DOHH2 (cell line): Measurements from ENCODE around the gene BRI3BP.

ENCODE experiments used
- H3F3A ChIP-seq: fragments of 200-600 bp; sonication (generic), shearing (Covaris generic); 2 replicates; pipeline ENCODE4 v1.6.0; 2016; ENCODE audit warnings: antibody characterized with exemption, mild to moderate bottlenecking; ENCODE audit not compliant: control insufficient read depth, insufficient read depth
- H3K27ac ChIP-seq: fragments of 200-600 bp; sonication (generic); 2 replicates; pipeline ENCODE4 v1.5.1; 2014; ENCODE audit warnings: low read depth, mild to moderate bottlenecking, low read length, moderate library complexity
- H3K27me3 ChIP-seq: fragments of 200-600 bp; sonication (generic); 2 replicates; pipeline ENCODE4 v1.6.1; 2014; ENCODE audit warnings: mild to moderate bottlenecking, low read length, mixed read lengths; ENCODE audit not compliant: control insufficient read depth
- H3K36me3 ChIP-seq: fragments of 200-600 bp; sonication (generic); 2 replicates; pipeline ENCODE4 v1.6.1; 2014; ENCODE audit warnings: mild to moderate bottlenecking, low read length, moderate library complexity, mixed read lengths; ENCODE audit not compliant: control insufficient read depth
- H3K4me1 ChIP-seq: fragments of 200-600 bp; sonication (generic); 2 replicates; pipeline ENCODE4 v1.6.1; 2014; ENCODE audit warnings: mild to moderate bottlenecking, low read length, mixed read lengths; ENCODE audit not compliant: control insufficient read depth
- H3K4me2 ChIP-seq: fragments of 200-600 bp; sonication (generic); 2 replicates; pipeline ENCODE4 v1.6.0; 2014; ENCODE audit warnings: mild to moderate bottlenecking, low read length, moderate library complexity
- H3K4me3 ChIP-seq: fragments of 200-600 bp; sonication (generic); 2 replicates; pipeline ENCODE4 v1.5.1; 2014; ENCODE audit warnings: mild to moderate bottlenecking, low read length, mixed read lengths
- H3K79me2 ChIP-seq: fragments of 200-600 bp; sonication (generic); 2 replicates; pipeline ENCODE4 v1.6.1; 2014; ENCODE audit warnings: mild to moderate bottlenecking, low read length, mixed read lengths; ENCODE audit not compliant: control insufficient read depth
- H3K9me2 ChIP-seq: fragments of 200-600 bp; sonication (generic); replicated peaks from 2 replicates; pipeline ENCODE4 v1.6.1; 2014; ENCODE audit warnings: mild to moderate bottlenecking, low read length, mixed read lengths; ENCODE audit not compliant: control insufficient read depth
- H3K9me3 ChIP-seq: fragments of 200-600 bp; sonication (generic); 2 replicates; pipeline ENCODE4 v1.6.1; 2014; ENCODE audit warnings: antibody characterized with exemption, low read length, mixed read lengths; ENCODE audit not compliant: control insufficient read depth, insufficient read depth
- H4K20me1 ChIP-seq: fragments of 200-600 bp; sonication (generic); 2 replicates; pipeline ENCODE4 v1.6.0; 2014; ENCODE audit warnings: low read depth, mild to moderate bottlenecking, antibody characterized with exemption, low read length, moderate library complexity; ENCODE audit not compliant: control insufficient read depth, insufficient read depth
- CTCF ChIP-seq: fragments of 200-600 bp; sonication (generic); IDR thresholded peaks from one replicate; pipeline ENCODE4 v1.5.1; 2014; ENCODE audit warnings: antibody characterized with exemption, mild to moderate bottlenecking, low read depth, low read length; ENCODE audit not compliant: poor library complexity, severe bottlenecking
- EZH2phosphoT487 ChIP-seq: fragments of 200-600 bp; sonication (generic); IDR thresholded peaks from 2 replicates; pipeline ENCODE4 v1.6.1; 2017; ENCODE audit warnings: borderline replicate concordance, mild to moderate bottlenecking, antibody characterized with exemption, low read length, moderate library complexity, mixed read lengths

Gene BRI3BP

GRCh38 chr12:124993626-124994436, at the start of gene BRI3BP:
BRI3BP (plus strand) TSS chr12:124993645; CDS start chr12:124993791, 146 bp downstream.
- Histone ChIP-seq H3K4me3 (peak within 1 kb of the TSS; percentile 87), H3K79me2 (peaks cover 53% of the 10 kb centered on the region), H3K36me3 (peaks cover 44% of the 10 kb centered on the region), H3K4me1 (peaks cover 54% of the 10 kb centered on the region), H3F3A (peaks cover 30% of the 10 kb centered on the region), H3K9me2 (no peaks in the 10 kb centered on the region), H3K27me3 (no peaks in the 10 kb centered on the region), H4K20me1 (0 out of 2 replicates have a peak, but pooled peaks cover 8% of the 10 kb centered on the region), H3K4me2 (peak within 1 kb of the TSS; percentile 95), H3K9me3 (no peaks in the 10 kb centered on the region), H3K27ac (peak within 1 kb of the TSS; percentile 95)
- TF ChIP-seq EZH2phosphoT487 (no peak), CTCF (peak; percentile 13)

- Histone ChIP-seq H3K27me3 (no peaks in the 10 kb centered on the region), H4K20me1 (no peaks in the 10 kb centered on the region), H3K4me1 (no peaks in the 10 kb centered on the region), H3K4me3 (no peak overlapping the region), H3K9me2 (no peaks in the 10 kb centered on the region), H3K79me2 (no peaks in the 10 kb centered on the region), H3K27ac (no peak overlapping the region), H3F3A (peaks cover 2% of the 10 kb centered on the region; the same call in 1 of the 2 replicates), H3K9me3 (no peaks in the 10 kb centered on the region), H3K36me3 (peaks cover 47% of the 10 kb centered on the region), H3K4me2 (no peak overlapping the region)
- TF ChIP-seq CTCF (no peak), EZH2phosphoT487 (no peak)
Observed at GRCh38 chr12:124946447-124946793, 47.0 kb upstream of the BRI3BP start.

- no peaks in the 10 kb centered on the region for H3K79me2 ChIP-seq
- TF ChIP-seq CTCF (no peak), EZH2phosphoT487 (no peak)
- no peak overlapping the region for H3K27ac ChIP-seq
- no peaks in the 10 kb centered on the region for H4K20me1 ChIP-seq
- no peak overlapping the region for H3K4me2 ChIP-seq
- H3F3A ChIP-seq: no peaks in the 10 kb centered on the region
- H3K4me1 ChIP-seq: no peaks in the 10 kb centered on the region
- H3K9me3 ChIP-seq: no peaks in the 10 kb centered on the region
- H3K9me2 ChIP-seq: no peaks in the 10 kb centered on the region
- peaks cover 50% of the 10 kb centered on the region for H3K36me3 ChIP-seq
- H3K4me3 ChIP-seq: no peak overlapping the region
- H3K27me3 ChIP-seq: no peaks in the 10 kb centered on the region
Observed at GRCh38 chr12:124947013-124947412, 46.4 kb upstream of the BRI3BP start.
